Colon (tissue), 2 donors: Measurements from ENCODE around the gene SNAP25.

Source experiments
- FAIRE-seq: peaks from 2 replicates; lab custom pipeline; 2012; peaks lifted over from hg19 to GRCh38; lab: Jason Lieb, UNC
- donor health status: control.
- donor health status: control.

SNAP25 gene

GRCh38 chr20:10304471-10305046, 85.9 kb downstream of the SNAP25 start:
- no peak for FAIRE-seq

- FAIRE-seq, result no peak
Measured at GRCh38 chr20:10306440-10307358, 88.1 kb downstream of the SNAP25 start.

GRCh38 chr20:10307359-10307735, 88.7 kb downstream of the SNAP25 start:
- FAIRE-seq, result no peak

- no peak for FAIRE-seq
Measured at GRCh38 chr20:10308652-10309051, 90.0 kb downstream of the SNAP25 start.

- FAIRE-seq, result no peak
Measured at GRCh38 chr20:10309326-10309725, 90.7 kb downstream of the SNAP25 start.

- FAIRE-seq, result no peak
Measured at GRCh38 chr20:10312111-10312510, 93.5 kb downstream of the SNAP25 start.

GRCh38 chr20:10313215-10313614, 94.6 kb downstream of the SNAP25 start:
- FAIRE-seq, result no peak

- FAIRE-seq, result no peak
Measured at GRCh38 chr20:10313701-10314100, 95.1 kb downstream of the SNAP25 start.

- no peak for FAIRE-seq
Measured at GRCh38 chr20:10314198-10314597, 95.6 kb downstream of the SNAP25 start.

GRCh38 chr20:10315138-10315537, 96.5 kb downstream of the SNAP25 start:
- no peak for FAIRE-seq

GRCh38 chr20:10316582-10316981, 98.0 kb downstream of the SNAP25 start:
- no peak for FAIRE-seq

- FAIRE-seq, result no peak
Measured at GRCh38 chr20:10318291-10319024, 99.8 kb downstream of the SNAP25 start.

GRCh38 chr20:10319855-10320254, 101.2 kb downstream of the SNAP25 start:
- no peak for FAIRE-seq

GRCh38 chr20:10321138-10321717, 102.6 kb downstream of the SNAP25 start:
- no peak for FAIRE-seq

GRCh38 chr20:10322073-10323012, 103.7 kb downstream of the SNAP25 start:
- no peak for FAIRE-seq

GRCh38 chr20:10323729-10324128, 105.1 kb downstream of the SNAP25 start:
- no peak for FAIRE-seq

- FAIRE-seq, result no peak
Measured at GRCh38 chr20:10324198-10324847, 105.7 kb downstream of the SNAP25 start.

GRCh38 chr20:10328897-10329255, 110.2 kb downstream of the SNAP25 start:
- FAIRE-seq, result no peak

GRCh38 chr20:10329387-10330005, 110.9 kb downstream of the SNAP25 start:
- FAIRE-seq, result no peak

- FAIRE-seq, result no peak
Measured at GRCh38 chr20:10330071-10330470, 111.4 kb downstream of the SNAP25 start.
